Duodenal mucosa (tissue), 2 donors: ENCODE results near the gene CD82.

Experiments
- H3K27ac ChIP-seq: one replicate; pipeline ENCODE4 v1.7.0; 2013; ENCODE audit warnings: low read depth, low read length
- H3K27me3 ChIP-seq, 2 donors: one replicate each; pipeline ENCODE4 v1.7.0; 2013; ENCODE audit warnings: low read length in 2 of 2, control low read depth in 1 of 2; ENCODE audit not compliant: insufficient read depth in 2 of 2, control insufficient read depth in 1 of 2
- H3K36me3 ChIP-seq, 2 donors: one replicate each; pipeline ENCODE4 v1.7.0; 2013; ENCODE audit warnings: low read length in 2 of 2, control low read depth in 1 of 2; ENCODE audit not compliant: insufficient read depth in 2 of 2, control insufficient read depth in 1 of 2
- H3K4me1 ChIP-seq, 2 donors: one replicate each; pipeline ENCODE4 v1.7.0; 2013; ENCODE audit warnings: low read length in 2 of 2, control low read depth in 1 of 2; ENCODE audit not compliant: insufficient read depth in 2 of 2, control insufficient read depth in 1 of 2
- H3K4me3 ChIP-seq, 2 donors: one replicate each; pipeline ENCODE4 v1.7.0; 2013; ENCODE audit warnings: low read length in 2 of 2, low read depth in 1 of 2
- H3K9ac ChIP-seq, 2 donors: one replicate each; pipeline ENCODE4 v1.7.0; 2013; ENCODE audit warnings: low read length in 2 of 2, low read depth in 1 of 2
- H3K9me3 ChIP-seq, 2 donors: one replicate each; pipeline ENCODE4 v1.7.0; 2013; ENCODE audit warnings: low read length in 2 of 2, control low read depth in 1 of 2; ENCODE audit not compliant: control insufficient read depth in 1 of 2

The CD82 gene

GRCh38 chr11:44608651-44608990, 43.2 kb downstream of the CD82 start:
- H3K36me3 ChIP-seq = peaks cover 17 to 62% of the 10 kb centered on the region in 2 donors
- H3K9ac ChIP-seq = no peak overlapping the region
- peaks cover 25 to 42% of the 10 kb centered on the region in 2 donors for H3K4me1 ChIP-seq
- H3K27ac ChIP-seq = no peak overlapping the region
- no peak overlapping the region for H3K4me3 ChIP-seq
- H3K9me3 ChIP-seq = no peaks in the 10 kb centered on the region
- no peaks in the 10 kb centered on the region for H3K27me3 ChIP-seq

- Histone ChIP-seq H3K4me3 (no peak overlapping the region), H3K27me3 (no peaks in the 10 kb centered on the region), H3K36me3 (peaks cover 17 to 56% of the 10 kb centered on the region in 2 donors), H3K27ac (no peak overlapping the region), H3K9me3 (no peaks in the 10 kb centered on the region), H3K4me1 (peaks cover 20 to 42% of the 10 kb centered on the region in 2 donors), H3K9ac (no peak overlapping the region)
Observed at GRCh38 chr11:44608991-44609782, 43.7 kb downstream of the CD82 start.

GRCh38 chr11:44609783-44610155, 44.3 kb downstream of the CD82 start:
- Histone ChIP-seq H3K27ac (no peak overlapping the region), H3K4me3 (no peak overlapping the region), H3K27me3 (no peaks in the 10 kb centered on the region), H3K4me1 (peaks cover 20 to 42% of the 10 kb centered on the region in 2 donors), H3K9ac (no peak overlapping the region), H3K9me3 (no peaks in the 10 kb centered on the region), H3K36me3 (peaks cover 16 to 55% of the 10 kb centered on the region in 2 donors)

- Histone ChIP-seq H3K4me3 (no peak overlapping the region), H3K4me1 (peaks cover 20 to 42% of the 10 kb centered on the region in 2 donors), H3K9me3 (no peaks in the 10 kb centered on the region), H3K36me3 (peaks cover 13 to 54% of the 10 kb centered on the region in 2 donors), H3K9ac (no peak overlapping the region), H3K27me3 (no peaks in the 10 kb centered on the region), H3K27ac (no peak overlapping the region)
Observed at GRCh38 chr11:44610186-44610955, 44.9 kb downstream of the CD82 start.

- Histone ChIP-seq H3K27me3 (no peaks in the 10 kb centered on the region), H3K36me3 (peaks cover 15 to 54% of the 10 kb centered on the region in 2 donors), H3K9me3 (no peaks in the 10 kb centered on the region), H3K4me1 (peaks cover 20 to 42% of the 10 kb centered on the region in 2 donors), H3K27ac (no peak overlapping the region), H3K9ac (no peak overlapping the region), H3K4me3 (no peak overlapping the region)
Observed at GRCh38 chr11:44611088-44611487, 45.6 kb downstream of the CD82 start.

GRCh38 chr11:44611687-44612434, 46.4 kb downstream of the CD82 start:
- no peak overlapping the region for H3K9ac ChIP-seq
- peaks cover 15 to 52% of the 10 kb centered on the region in 2 donors for H3K36me3 ChIP-seq
- no peak overlapping the region for H3K4me3 ChIP-seq
- no peaks in the 10 kb centered on the region for H3K27me3 ChIP-seq
- H3K27ac ChIP-seq = no peak overlapping the region
- H3K9me3 ChIP-seq = no peaks in the 10 kb centered on the region
- H3K4me1 ChIP-seq = peaks cover 20 to 42% of the 10 kb centered on the region in 2 donors

GRCh38 chr11:44613153-44613552, 47.7 kb downstream of the CD82 start:
- H3K9ac ChIP-seq = no peak overlapping the region
- H3K4me3 ChIP-seq = no peak overlapping the region
- H3K27me3 ChIP-seq = no peaks in the 10 kb centered on the region
- no peak overlapping the region for H3K27ac ChIP-seq
- peaks cover 15 to 30% of the 10 kb centered on the region in 2 donors for H3K4me1 ChIP-seq
- H3K9me3 ChIP-seq = no peaks in the 10 kb centered on the region
- peaks cover 12 to 43% of the 10 kb centered on the region in 2 donors for H3K36me3 ChIP-seq

GRCh38 chr11:44614281-44614775, 48.9 kb downstream of the CD82 start:
- Histone ChIP-seq H3K4me3 (no peak overlapping the region), H3K9me3 (no peaks in the 10 kb centered on the region), H3K27ac (no peak overlapping the region), H3K27me3 (no peaks in the 10 kb centered on the region), H3K9ac (no peak overlapping the region), H3K4me1 (peaks cover 10 to 18% of the 10 kb centered on the region in 2 donors), H3K36me3 (peaks cover 12 to 51% of the 10 kb centered on the region in 2 donors)

GRCh38 chr11:44615041-44615755, 49.7 kb downstream of the CD82 start:
- no peak overlapping the region for H3K4me3 ChIP-seq
- no peaks in the 10 kb centered on the region for H3K27me3 ChIP-seq
- peaks cover 12 to 50% of the 10 kb centered on the region in 2 donors for H3K36me3 ChIP-seq
- H3K9ac ChIP-seq = no peak overlapping the region
- H3K9me3 ChIP-seq = no peaks in the 10 kb centered on the region
- no peak overlapping the region for H3K27ac ChIP-seq
- peaks cover 13 to 17% of the 10 kb centered on the region in 2 donors for H3K4me1 ChIP-seq
